Osteoblast (primary cell): Measurements from ENCODE around the gene CHAD. TPM values are rescaled to one million over a fixed set of nuclear protein-coding genes. Genes with fewer than 3 reads are reported as not detected.

Experiments
- DNase-seq: peaks from one replicate; pipeline ENCODE4 v3.0.0; 2011; ENCODE audit warnings: low spot score, mixed read lengths; ENCODE audit not compliant: insufficient read length; ENCODE audit errors: missing footprints
- H2AFZ ChIP-seq: 2 replicates; pipeline ENCODE4 v1.6.0; 2011; ENCODE audit warnings: mild to moderate bottlenecking, low read length
- H3K27ac ChIP-seq: 2 replicates; pipeline ENCODE4 v1.5.1; 2011; ENCODE audit warnings: mild to moderate bottlenecking, low read depth, low read length, moderate library complexity
- H3K27me3 ChIP-seq: 2 replicates; pipeline ENCODE4 v1.6.0; 2012; ENCODE audit warnings: mild to moderate bottlenecking, control low read depth, inconsistent platforms, low read length, moderate library complexity; ENCODE audit not compliant: insufficient read depth
- H3K36me3 ChIP-seq: 2 replicates; pipeline ENCODE4 v1.5.1; 2011; ENCODE audit warnings: mild to moderate bottlenecking, low read length, control low read depth, moderate library complexity; ENCODE audit not compliant: insufficient read depth
- H3K4me1 ChIP-seq: 2 replicates; pipeline ENCODE4 v1.5.1; 2011; ENCODE audit warnings: mild to moderate bottlenecking, low read length, control low read depth, moderate library complexity; ENCODE audit not compliant: insufficient read depth
- H3K4me2 ChIP-seq: 2 replicates; pipeline ENCODE4 v1.6.0; 2011; ENCODE audit warnings: mild to moderate bottlenecking, low read length; ENCODE audit not compliant: insufficient read depth
- H3K4me3 ChIP-seq: fragments of 200-600 bp; sonication (generic); 3 replicates; pipeline ENCODE4 v1.5.1; 2012; ENCODE audit warnings: mild to moderate bottlenecking, low read length, inconsistent platforms; ENCODE audit not compliant: insufficient read depth
- H3K79me2 ChIP-seq: 2 replicates; pipeline ENCODE4 v1.6.0; 2012; ENCODE audit warnings: mild to moderate bottlenecking, low read length, control low read depth, inconsistent platforms; ENCODE audit not compliant: insufficient read depth
- H3K9me3 ChIP-seq: 2 replicates; pipeline ENCODE4 v1.5.1; 2011; ENCODE audit warnings: low read depth, low read length, control low read depth
- H4K20me1 ChIP-seq: 2 replicates; pipeline ENCODE4 v1.6.0; 2012; ENCODE audit warnings: mild to moderate bottlenecking, low read length, control low read depth; ENCODE audit not compliant: insufficient read depth
- CTCF ChIP-seq: IDR thresholded peaks from 2 replicates; pipeline ENCODE4 v1.5.1; 2011; ENCODE audit warnings: mild to moderate bottlenecking, low read depth, low read length, moderate library complexity; ENCODE audit errors: extremely low read depth
- total RNA-seq: library from RNA; depleted of rRNA; stranded (reverse); fragments of >200 nt; gene quantifications from 2 replicates; pipeline ENCODE4 v1.2.3, GENCODE V29; 2012

The CHAD gene
- total RNA-seq, 1 donor, result not detected

- TF ChIP-seq CTCF, result no peak
- Histone ChIP-seq H3K4me2 (peak overlapping the region; percentile 75), H3K36me3 (no peaks in the 10 kb centered on the region), H3K27me3 (no peaks in the 10 kb centered on the region), H2AFZ (peak overlapping the region; percentile 73), H3K4me1 (peaks cover 19% of the 10 kb centered on the region), H3K27ac (peak overlapping the region; percentile 18), H3K4me3 (peak overlapping the region; percentile 79), H3K79me2 (no peaks in the 10 kb centered on the region), H3K9me3 (no peaks in the 10 kb centered on the region), H4K20me1 (no peaks in the 10 kb centered on the region)
- DNase-seq, result peak; percentile 81
Measured at GRCh38 chr17:50508573-50509460, 40.1 kb upstream of the CHAD start.

- no peaks in the 10 kb centered on the region for H3K36me3 ChIP-seq
- peak within 1 kb of the TSS; percentile 98 for H2AFZ ChIP-seq
- H3K79me2 ChIP-seq, result no peaks in the 10 kb centered on the region
- H3K4me2 ChIP-seq, result peak within 1 kb of the TSS; percentile 75
- peak within 1 kb of the TSS; percentile 79 for H3K4me3 ChIP-seq
- no peaks in the 10 kb centered on the region for H4K20me1 ChIP-seq
- H3K27ac ChIP-seq, result peak within 1 kb of the TSS; percentile 48
- H3K4me1 ChIP-seq, result peaks cover 19% of the 10 kb centered on the region
- no peak for TF ChIP-seq CTCF
- H3K9me3 ChIP-seq, result no peaks in the 10 kb centered on the region
- H3K27me3 ChIP-seq, result no peaks in the 10 kb centered on the region
- peak; percentile 98 for DNase-seq
Measured at GRCh38 chr17:50507871-50508572, 39.3 kb upstream of the CHAD start, which contains the start of gene MYCBPAP. MYCBPAP (plus strand) TSS chr17:50508439; CDS start chr17:50508675, 236 bp downstream.

GRCh38 chr17:50506298-50506697 is 37.6 kb upstream of the CHAD start:
- Histone ChIP-seq H3K36me3 (no peaks in the 10 kb centered on the region), H3K27ac (no peak overlapping the region), H3K4me3 (no peak overlapping the region), H4K20me1 (no peaks in the 10 kb centered on the region), H2AFZ (peak overlapping the region; percentile 50), H3K27me3 (no peaks in the 10 kb centered on the region), H3K4me1 (peaks cover 17% of the 10 kb centered on the region), H3K79me2 (no peaks in the 10 kb centered on the region), H3K4me2 (no peak overlapping the region), H3K9me3 (no peaks in the 10 kb centered on the region)
- TF ChIP-seq CTCF, result no peak
- DNase-seq, result peak; percentile 18
